ENCODE measurements around the gene L3MBTL4.

GRCh38 chr18:5984245-5984644, 430.5 kb downstream of the L3MBTL4 start:
- TF ChIP-seq YY1 (IDR thresholded peaks at IDR 0.05; ENCODE audit: extremely low read depth, insufficient replicate concordance, low read depth, low read length) = no peak
- TF ChIP-seq SP1 (IDR thresholded peaks at IDR 0.05; ENCODE audit: low read depth) = no peak
- no peak for TF ChIP-seq EZH2 (IDR thresholded peaks at IDR 0.05)
- no peak for TF ChIP-seq JUND (IDR thresholded peaks at IDR 0.05)
- TF ChIP-seq CTCF (IDR thresholded peaks at IDR 0.05 in 2 of 3, conservative IDR thresholded peaks at IDR 0.05 in 1 of 3; ENCODE audit: borderline replicate concordance in 1 of 3, insufficient read depth in 1 of 3, low read depth in 2 of 3, low read length in 2 of 3) = no peak
- no peak for TF ChIP-seq ZNF274 (IDR thresholded peaks at IDR 0.05; ENCODE audit: low read depth, low read length)
- TF ChIP-seq POLR2A (IDR thresholded peaks at IDR 0.05; ENCODE audit: borderline replicate concordance, extremely low read depth, insufficient read depth, insufficient read length) = no peak
- TF ChIP-seq REST (IDR thresholded peaks at IDR 0.05; ENCODE audit: low read depth) = no peak
- no peak for TF ChIP-seq SRF (IDR thresholded peaks at IDR 0.05; ENCODE audit: low read depth)
- TF ChIP-seq POLR2AphosphoS5 (IDR thresholded peaks at IDR 0.05; ENCODE audit: low read depth, low read length) = no peak
- no peak for TF ChIP-seq MAX (IDR thresholded peaks at IDR 0.05)
- TF ChIP-seq RAD21 (IDR thresholded peaks at IDR 0.05; ENCODE audit: low read depth) = no peak
- no peak for TF ChIP-seq EZH2phosphoT487 (IDR thresholded peaks at IDR 0.05; ENCODE audit: borderline replicate concordance)
- no peak for TF ChIP-seq FOSL1 (IDR thresholded peaks at IDR 0.05; ENCODE audit: low read depth)
